SW 1271 (cell line): Measurements from ENCODE around the gene WASF1.
"Not testable (repeated sequence)": the region's sequence is repeated elsewhere in the genome, so short reads cannot be mapped to it uniquely, and the experiment has no call there.

Experiments
- DNase-seq, 2 experiments: peaks; one replicate each; lab custom pipeline; 2025; lab: John Stamatoyannopoulos, UW

WASF1 gene

DNA sequence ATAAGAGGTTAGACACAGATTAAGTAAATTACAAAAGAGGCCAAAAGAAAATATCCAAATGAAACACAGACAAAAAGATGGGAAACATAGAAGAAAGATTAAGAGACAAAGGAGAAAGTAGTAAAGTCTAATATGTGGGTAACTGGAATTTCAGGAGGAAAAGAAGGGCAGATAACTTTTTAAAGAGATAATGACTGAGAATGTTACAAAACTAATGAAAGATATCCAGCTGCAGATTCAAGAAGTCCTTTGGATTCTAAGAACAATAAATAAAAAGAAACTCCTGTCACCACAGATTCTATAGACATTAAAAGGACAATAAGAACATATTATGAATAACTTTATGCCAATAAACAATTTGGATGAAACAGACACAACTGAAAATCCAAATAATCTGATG is 90.1 kb downstream of the WASF1 start:
- no peak for DNase-seq

DNA sequence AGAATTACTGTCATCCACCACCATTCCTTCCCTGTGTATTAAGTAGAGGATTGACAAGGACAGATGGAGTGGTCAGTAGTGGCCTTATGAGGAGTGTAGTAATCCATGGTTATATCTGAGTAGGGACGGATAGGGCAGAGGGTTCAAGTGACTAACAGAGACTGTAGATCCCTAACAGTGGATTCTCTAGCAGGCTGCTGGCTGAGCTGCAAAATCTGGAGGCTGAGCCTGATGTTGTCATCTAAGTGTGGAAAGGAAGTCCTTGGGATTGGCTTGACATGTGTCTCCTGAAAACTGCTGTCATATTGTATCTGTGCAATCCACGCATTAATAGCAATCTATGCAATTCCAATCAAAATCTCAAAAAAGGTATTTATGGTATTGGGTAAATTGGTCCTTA is 94.2 kb downstream of the WASF1 start:
- no peak for DNase-seq

DNA sequence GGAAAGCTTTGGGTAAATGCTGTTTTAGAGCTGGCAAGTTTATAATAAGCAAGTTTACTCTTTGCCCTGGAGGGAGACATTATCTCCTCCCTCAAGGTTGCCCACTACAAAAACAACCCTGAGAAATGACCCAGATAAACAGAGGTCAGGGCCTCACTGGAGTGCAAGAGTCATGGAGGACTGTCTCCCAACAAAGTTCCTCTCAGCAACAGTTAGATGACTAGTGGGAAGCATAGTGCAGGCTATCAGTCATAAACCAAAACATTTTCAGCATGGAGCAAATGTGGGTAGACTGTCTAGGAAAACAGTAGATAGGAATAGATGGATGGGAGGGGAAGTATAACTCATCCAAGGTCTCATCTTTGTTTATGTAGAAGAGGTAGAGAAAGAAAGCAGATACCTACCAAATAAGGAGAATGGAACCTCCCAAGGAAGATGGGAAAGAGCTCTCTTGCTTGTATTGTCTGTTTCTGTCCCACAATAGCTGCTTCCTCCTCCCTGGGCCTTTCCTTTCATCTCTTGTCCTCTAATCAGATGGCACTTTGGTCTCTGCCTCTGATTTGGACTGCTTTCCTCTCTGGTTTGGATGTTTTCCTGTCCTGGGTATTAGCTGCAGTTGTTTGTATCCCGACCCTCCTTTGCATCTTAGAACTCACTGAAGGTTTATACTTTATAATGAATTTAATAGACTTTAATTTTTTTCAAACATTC is 95.4 kb downstream of the WASF1 start:
- no peak for DNase-seq

DNA sequence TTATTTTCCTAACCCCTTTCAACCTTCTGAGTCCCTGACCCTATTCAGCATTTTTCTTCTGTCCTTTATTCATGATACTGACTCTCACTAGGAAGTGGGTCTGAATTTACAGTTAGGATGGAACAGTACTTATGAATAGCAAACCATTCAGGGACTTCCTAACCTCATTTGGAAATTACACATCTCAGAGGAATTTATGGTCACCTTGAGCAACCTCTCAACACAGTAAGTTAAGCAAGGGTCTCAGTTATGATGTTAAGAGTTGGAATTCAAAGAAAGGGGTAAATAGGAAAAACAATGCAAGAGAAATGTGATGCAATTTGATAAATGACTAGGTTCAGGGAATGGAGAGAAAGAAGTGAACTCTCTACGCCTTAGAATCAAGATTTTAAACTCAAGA is 104.1 kb downstream of the WASF1 start:
- no peak for DNase-seq

DNA sequence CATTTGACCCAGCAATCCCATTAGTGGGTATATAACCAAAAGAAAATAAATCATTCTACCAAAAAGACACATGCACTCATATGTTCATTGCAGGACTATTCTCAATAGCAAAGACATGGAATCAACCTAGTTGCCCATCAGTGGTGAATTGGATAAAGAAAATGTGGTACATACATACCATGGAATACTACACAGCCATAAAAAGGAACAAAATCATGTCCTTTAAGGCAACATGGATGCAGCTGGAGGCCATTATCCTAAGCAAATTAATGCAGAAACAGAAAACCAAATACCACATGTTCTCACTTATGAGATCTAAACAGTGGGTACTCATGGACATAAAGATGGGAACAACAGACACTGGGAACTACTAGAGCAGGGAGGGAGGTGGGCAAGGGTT is 106.0 kb downstream of the WASF1 start:
- DNase-seq, result not testable (repeated sequence)

DNA sequence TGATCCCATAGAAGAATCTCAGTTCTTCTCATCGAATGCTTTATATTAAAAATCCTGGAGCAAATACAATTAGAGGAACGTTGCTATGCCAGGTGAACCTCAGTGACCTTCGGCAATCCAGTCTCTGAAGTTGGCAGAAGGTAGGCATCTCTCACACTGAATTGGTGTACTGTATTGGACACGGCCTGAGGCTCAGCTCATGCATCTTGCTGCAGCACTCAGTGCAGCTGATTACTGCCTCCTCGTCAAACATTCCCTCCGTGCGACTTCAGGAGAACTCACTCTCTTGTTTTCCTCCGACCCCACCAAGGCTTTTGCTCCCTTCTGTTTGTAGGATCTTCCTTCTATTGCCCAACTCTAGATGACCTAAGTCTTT is 110.9 kb downstream of the WASF1 start:
- DNase-seq, result no peak

DNA sequence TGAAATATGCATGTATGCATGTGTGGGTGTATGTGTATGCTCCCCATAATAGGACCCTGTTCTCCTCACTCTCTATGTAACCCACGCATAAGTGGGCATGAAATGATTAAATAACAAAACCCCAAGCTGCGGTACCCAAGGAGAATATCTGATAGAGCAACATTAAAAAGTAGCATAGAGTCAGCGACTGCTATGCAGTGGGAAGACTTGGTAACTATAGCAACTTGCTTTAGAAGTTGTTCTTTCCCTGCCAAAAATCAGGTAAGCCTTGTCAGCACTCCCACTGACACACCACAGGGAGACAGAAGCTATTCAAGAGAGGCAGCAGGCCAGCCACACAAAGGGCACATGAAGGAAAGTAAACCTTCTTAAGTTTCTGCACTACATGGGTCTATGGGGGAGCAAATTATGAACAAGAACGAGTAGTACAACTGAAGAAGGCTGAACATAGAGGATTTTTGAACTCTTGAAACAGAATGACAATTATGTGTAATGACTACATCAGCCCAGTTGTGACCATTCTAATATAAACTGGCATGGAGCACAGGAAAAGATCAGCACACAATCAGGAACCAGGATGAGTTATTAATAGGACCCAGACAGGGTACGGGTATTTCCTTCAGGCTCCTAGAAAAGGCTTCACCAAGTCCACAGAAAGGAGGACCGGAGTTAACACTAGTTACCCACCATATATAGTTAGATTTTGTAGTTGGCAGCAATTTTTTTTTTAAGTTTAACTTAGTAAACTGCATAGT is 111.5 kb downstream of the WASF1 start:
- DNase-seq, result no peak

DNA sequence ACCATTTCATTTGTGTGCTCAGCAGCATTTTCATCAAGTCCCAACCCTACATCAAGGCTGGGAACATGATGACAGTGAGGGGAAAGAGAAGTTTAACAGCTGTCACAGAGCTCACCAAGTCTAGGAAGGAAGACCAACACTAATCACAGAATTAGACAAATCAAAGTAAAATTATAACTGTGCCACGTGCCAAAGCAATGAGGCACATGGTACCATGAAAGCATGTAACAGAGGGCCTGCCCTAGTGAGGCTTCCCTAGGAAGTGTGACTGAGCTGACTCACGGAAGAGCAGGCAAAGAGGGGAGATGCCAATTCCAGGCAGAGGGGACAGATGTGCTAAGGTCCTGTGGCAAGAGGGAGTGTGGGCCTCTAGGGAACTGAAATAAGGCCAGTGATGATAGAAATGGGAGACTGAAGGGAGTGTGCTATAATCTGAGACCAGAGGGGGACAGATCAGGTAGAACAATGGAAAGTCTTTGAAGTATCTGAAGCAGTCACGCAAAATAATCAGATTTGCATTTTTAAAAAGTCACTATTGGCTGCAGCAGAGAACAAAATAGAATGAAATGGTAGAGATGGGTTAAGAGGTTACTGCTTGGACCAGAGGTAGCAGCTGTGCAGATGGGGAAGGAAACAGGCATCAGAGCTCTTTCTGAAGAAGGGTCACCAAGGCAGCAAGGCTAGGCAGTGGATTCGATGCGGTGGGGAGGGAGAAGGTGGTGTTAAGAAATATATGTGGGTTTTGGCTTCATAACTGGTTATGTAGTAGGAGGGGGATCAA is 114.5 kb downstream of the WASF1 start:
- no peak for DNase-seq

DNA sequence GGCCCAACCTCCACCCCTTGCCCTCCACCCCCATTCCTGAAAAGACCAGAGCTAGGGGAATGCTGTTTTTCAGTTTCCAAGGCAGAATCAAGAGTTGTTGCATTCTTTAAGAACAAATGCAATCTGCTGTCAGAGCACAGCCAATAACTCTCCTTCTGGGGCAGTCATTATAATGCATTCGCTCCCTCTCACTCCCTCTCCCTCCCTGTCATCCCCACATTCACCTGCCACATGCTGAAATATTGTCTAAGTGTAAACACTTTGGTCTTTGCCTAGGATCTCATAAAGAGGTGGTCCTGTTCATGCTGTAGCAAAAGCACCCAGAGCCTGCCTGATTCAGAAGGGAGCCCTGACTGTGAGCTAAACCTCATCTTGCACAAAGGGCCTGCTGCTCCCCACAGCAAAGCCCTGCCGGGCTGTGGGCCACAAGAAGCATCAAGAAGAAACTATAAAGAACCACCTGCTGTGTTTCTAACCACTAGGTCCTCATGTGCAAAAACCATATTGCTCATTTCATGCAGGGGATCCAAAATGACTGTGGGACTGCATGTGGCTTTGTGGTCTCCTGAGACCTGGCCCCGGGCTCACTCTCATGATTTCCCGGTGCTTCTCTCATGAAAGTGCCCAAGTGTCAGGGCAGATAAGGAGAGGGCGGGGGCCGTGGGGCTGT is 115.7 kb downstream of the WASF1 start:
- no peak for DNase-seq

DNA sequence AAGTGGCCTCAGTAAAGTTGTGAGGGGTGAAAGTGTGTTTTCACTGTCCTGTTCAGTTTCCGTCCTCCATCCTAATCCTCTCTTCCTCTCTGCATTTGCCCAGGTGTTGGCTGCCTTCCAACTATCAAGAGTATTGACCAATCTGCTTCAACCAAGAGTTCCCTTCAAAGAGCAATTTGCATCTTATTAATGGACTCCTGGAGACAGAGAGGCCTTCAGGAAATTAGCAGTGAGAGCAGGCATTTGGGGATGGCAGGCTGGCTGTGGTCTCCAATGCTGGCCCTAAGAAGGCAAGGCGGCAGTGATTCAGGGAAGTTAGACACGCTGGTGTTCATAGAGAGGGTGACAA is 124.1 kb downstream of the WASF1 start:
- DNase-seq, result no peak

DNA sequence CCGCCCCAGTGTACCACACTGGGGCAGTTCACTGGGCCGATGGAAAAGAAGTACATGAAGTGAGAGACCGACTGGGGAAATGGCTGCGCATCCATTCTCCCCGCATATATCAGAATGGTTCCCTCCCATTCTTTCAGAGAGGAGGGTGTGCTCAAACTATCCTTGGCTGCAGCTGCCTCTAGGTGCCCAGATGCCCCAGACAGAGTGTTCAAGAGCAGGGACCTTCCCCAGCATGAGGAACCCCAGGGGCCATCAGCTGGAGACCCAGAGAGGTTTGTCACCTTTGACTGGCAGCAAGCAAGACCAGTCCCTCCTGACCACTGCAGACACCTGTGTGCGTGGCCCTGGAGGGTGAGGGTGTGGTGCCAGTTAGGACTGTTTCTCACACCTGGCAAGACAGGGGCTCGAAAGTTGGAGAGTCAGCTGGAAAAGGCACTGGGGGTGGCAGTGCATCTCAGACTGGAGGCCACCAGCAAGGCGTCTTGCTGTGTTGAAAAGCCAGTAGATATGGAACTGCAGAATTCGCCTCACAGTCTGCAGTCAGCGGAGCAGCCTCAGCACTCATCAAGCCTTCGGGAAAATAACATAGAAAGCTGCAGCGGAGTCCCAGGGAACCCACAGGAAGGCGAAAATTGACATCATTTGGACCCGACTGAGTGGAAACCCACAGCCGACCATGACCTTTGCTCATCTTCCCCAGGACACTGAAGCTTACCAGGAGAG is 124.6 kb downstream of the WASF1 start:
- no peak for DNase-seq

DNA sequence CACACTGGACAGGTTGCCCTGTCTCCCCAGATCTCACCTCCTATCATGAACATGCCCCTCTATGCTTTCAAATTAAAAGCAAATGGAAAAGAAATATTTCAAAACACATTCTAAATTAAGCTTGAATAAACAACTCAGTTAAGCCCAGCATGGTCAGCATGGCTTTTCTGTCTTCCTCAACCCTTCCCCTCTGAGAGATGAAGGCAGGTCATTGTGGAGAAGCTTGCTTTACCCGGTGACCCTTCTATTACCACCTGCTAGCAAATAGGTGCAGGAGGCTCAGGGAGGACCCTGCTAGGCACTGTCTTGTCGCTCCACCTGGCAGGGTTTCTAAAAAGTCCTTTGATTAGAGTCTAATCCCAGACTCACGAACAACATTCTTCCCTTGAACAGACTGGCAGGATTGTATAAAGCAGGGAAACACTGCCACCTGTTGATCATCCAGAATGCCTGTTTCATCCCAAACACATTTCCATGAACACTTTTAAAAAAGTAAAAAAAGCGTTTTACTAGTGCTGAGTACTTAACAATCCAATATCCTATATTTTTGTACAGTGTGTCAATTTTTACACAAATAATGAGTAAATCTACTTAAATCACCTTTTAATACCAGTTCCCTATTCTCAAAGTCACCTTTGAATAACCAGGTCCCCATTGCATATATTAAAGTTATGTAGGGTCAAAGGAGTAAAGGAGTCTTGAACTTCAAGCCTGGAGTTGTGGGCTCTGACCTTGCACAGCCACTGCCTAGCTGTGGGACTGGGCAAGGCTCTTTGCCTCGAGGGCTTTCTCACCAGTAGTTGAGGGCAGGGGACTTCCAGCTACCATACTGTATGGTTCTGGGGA is 125.9 kb downstream of the WASF1 start:
- peak in 1 of 2 experiments; percentile 49 for DNase-seq

DNA sequence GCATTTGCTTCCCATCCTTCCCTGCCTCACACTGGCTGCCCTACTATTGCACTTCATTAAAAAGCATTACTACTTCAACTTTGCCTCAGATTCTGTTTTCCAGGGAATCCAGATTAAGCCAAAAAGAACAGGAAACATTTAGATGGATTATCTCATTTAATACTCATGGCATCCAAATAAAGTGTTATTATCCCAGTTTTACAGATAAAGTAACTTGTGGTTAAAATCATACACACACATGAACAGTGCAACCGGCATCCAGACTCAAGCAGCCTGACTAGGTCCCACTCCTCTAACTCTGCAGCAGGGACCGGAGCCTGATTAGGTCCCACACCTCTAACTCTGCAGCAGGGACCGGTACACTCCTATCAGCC is 129.0 kb downstream of the WASF1 start:
- DNase-seq, result no peak
